SK-N-MC (cell line): ENCODE data around the gene TMEM37.

ENCODE experiments used
- DNase-seq: peaks from one replicate; pipeline ENCODE4 v3.0.0-alpha.2; 2011; ENCODE audit warnings: low read depth, low spot score
- H3K27ac ChIP-seq: fragments of 200-600 bp; sonication (generic); 2 replicates; pipeline ENCODE4 v1.5.1; 2016; ENCODE audit warnings: mixed run types
- H3K36me3 ChIP-seq: fragments of 200-600 bp; sonication (generic); 2 replicates; pipeline ENCODE4 v1.6.1; 2017; ENCODE audit warnings: antibody characterized with exemption, low read length, mixed read lengths; ENCODE audit not compliant: insufficient read depth
- H3K4me3 ChIP-seq: fragments of 200-600 bp; sonication (generic); 2 replicates; pipeline ENCODE4 v1.5.1; 2016
- H3K9ac ChIP-seq: fragments of 200-600 bp; sonication (generic); 2 replicates; pipeline ENCODE4 v1.8.0; 2017; ENCODE audit warnings: mixed run types, mixed read lengths; ENCODE audit not compliant: insufficient read length
- H3K9me3 ChIP-seq: fragments of 200-600 bp; sonication (generic); 2 replicates; pipeline ENCODE4 v1.6.1; 2017; ENCODE audit warnings: low read depth, mild to moderate bottlenecking, antibody characterized with exemption, low read length, moderate library complexity, mixed read lengths
- EZH2 ChIP-seq: fragments of 200-600 bp; sonication (generic); IDR thresholded peaks from one replicate; pipeline ENCODE4 v1.6.1; 2017; ENCODE audit warnings: antibody characterized with exemption
- FOXP2 ChIP-seq: optimal IDR thresholded peaks from 2 replicates; pipeline ENCODE3; 2011; ENCODE audit warnings: mild to moderate bottlenecking, moderate library complexity; ENCODE audit not compliant: insufficient read depth; ENCODE audit errors: extremely low read length, control extremely low read depth
- POLR2AphosphoS5 ChIP-seq: IDR thresholded peaks from 2 replicates; pipeline ENCODE4 v1.6.1; 2012; ENCODE audit warnings: mild to moderate bottlenecking, low read depth, low read length, borderline replicate concordance

TMEM37 gene

GRCh38 chr2:119483395-119483753 is 51.7 kb downstream of the TMEM37 start:
- no peak overlapping the region for H3K27ac ChIP-seq
- TF ChIP-seq EZH2 (no peak), POLR2AphosphoS5 (no peak), FOXP2 (no peak)

GRCh38 chr2:119483896-119484718 is 52.5 kb downstream of the TMEM37 start:
- H3K4me3 ChIP-seq, result no peak overlapping the region
- DNase-seq, result no peak
- H3K36me3 ChIP-seq, result no peaks in the 10 kb centered on the region
- no peak overlapping the region for H3K27ac ChIP-seq
- H3K9ac ChIP-seq, result no peak overlapping the region
- no peaks in the 10 kb centered on the region for H3K9me3 ChIP-seq
- TF ChIP-seq FOXP2, result no peak
- TF ChIP-seq POLR2AphosphoS5, result no peak
- TF ChIP-seq EZH2, result no peak

More at GRCh38 chr2:119483395-119483753, 51.7 kb downstream of the TMEM37 start:
- Histone ChIP-seq H3K9ac (no peak overlapping the region), H3K36me3 (no peaks in the 10 kb centered on the region), H3K9me3 (no peaks in the 10 kb centered on the region), H3K4me3 (no peak overlapping the region)
- DNase-seq, result no peak

- no peaks in the 10 kb centered on the region for H3K9me3 ChIP-seq
- H3K4me3 ChIP-seq, result no peak overlapping the region
- H3K36me3 ChIP-seq, result no peaks in the 10 kb centered on the region
- H3K27ac ChIP-seq, result no peak overlapping the region
- no peak for DNase-seq
- TF ChIP-seq FOXP2 (no peak), EZH2 (no peak), POLR2AphosphoS5 (no peak)
- H3K9ac ChIP-seq, result no peak overlapping the region
Measured at GRCh38 chr2:119484834-119485233, 53.2 kb downstream of the TMEM37 start.

DNA sequence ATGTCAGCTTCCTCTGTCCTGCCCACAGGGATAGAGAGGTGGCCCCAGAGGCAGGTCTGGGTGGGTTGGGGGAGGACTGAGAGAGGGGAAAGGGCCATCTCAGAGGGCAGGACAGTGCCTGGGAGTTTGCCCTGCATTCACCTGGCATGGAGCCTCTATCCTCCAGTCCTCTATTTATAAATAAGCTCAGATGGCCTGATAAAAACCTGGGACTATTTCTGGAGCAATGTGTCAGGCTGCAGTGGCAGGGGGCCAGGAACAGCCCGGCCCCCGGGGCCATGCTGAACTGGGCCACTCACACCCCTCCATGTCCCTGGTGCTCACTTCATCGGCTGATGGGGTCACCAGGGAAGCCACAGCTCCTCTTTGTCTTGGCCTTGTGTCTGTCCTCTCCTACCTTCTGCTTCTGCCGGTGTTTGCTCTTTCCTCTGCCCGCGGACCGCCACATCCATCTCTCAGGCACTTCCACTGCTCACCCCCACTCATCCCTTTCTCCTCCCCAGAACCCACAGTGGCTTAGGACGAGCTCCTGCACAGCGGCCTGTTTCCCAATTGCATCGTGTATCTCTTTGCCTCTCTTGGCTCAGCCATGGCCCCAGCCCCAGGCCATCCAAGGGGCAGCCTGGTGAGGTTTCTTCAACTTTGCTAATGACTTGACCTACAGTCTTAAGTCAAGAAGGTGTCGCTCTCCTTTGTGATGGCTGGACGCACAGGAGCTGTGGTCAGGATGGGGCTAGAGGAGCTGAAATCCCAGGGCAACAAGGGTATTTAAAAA is 53.9 kb downstream of the TMEM37 start:
- Histone ChIP-seq H3K9me3 (no peaks in the 10 kb centered on the region), H3K4me3 (no peak overlapping the region), H3K9ac (no peak overlapping the region), H3K36me3 (no peaks in the 10 kb centered on the region), H3K27ac (no peak overlapping the region)
- TF ChIP-seq POLR2AphosphoS5 (no peak), FOXP2 (no peak), EZH2 (no peak)
- DNase-seq, result no peak

GRCh38 chr2:119486196-119486827 is 54.7 kb downstream of the TMEM37 start:
- no peak for TF ChIP-seq FOXP2
- TF ChIP-seq POLR2AphosphoS5, result no peak
- no peak for TF ChIP-seq EZH2
- Histone ChIP-seq H3K9me3 (no peaks in the 10 kb centered on the region), H3K36me3 (no peaks in the 10 kb centered on the region), H3K27ac (no peak overlapping the region), H3K4me3 (no peak overlapping the region), H3K9ac (no peak overlapping the region)
- no peak for DNase-seq

- Histone ChIP-seq H3K27ac (no peak overlapping the region), H3K9ac (no peak overlapping the region)
- DNase-seq, result no peak
Measured at GRCh38 chr2:119486886-119487285, 55.2 kb downstream of the TMEM37 start.

DNA sequence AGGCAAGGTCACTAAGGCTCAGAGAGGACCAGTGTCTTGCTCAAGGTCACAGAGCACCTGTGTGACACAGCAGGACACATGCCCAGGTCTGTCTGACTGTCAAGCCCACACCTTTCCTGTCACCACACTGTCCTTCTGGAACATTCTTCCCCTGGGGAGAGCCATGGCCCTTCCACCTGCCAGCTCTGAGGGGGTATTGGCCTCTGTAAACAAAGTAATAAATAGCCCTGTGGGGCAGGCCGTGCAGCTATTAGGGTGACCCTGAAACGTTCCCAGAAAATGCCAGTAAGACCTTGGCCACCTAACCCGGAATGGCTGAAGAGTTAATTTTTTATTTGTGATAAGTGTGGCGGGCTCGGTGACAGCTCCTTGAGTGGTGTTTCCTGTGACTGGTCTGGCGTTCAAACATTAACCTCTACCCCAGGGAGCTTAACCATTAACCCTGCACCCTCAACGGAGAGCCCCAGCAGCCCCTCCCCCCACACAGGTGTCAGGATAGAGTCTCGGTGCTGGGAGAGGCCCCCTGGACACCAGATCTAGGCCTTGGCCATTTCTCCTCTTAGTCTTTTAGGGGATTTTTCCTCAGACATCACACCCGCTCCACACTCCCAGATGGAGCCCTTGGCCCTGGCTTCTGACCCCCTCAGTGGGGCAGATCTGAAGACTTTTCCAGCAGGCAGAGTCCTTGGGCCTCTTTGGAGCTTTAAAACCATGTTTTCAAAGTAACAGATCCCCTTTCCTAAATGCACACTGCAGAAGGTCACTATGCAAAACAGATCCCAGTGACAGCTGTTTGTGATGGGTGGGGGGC is 56.0 kb downstream of the TMEM37 start:
- Histone ChIP-seq H3K4me3 (no peak overlapping the region), H3K9ac (no peak overlapping the region), H3K36me3 (no peaks in the 10 kb centered on the region), H3K27ac (no peak overlapping the region), H3K9me3 (no peaks in the 10 kb centered on the region)
- DNase-seq, result no peak
- TF ChIP-seq POLR2AphosphoS5 (no peak), FOXP2 (no peak), EZH2 (no peak)

More at GRCh38 chr2:119486886-119487285, 55.2 kb downstream of the TMEM37 start:
- Histone ChIP-seq H3K36me3 (no peaks in the 10 kb centered on the region), H3K9me3 (no peaks in the 10 kb centered on the region), H3K4me3 (no peak overlapping the region)
- TF ChIP-seq POLR2AphosphoS5 (no peak), FOXP2 (no peak), EZH2 (no peak)
